COLO668 (cell line): Measurements from ENCODE around the gene BMX.

Experiments
- DNase-seq: peaks from one replicate; lab custom pipeline; 2025; ENCODE audit not compliant: unreplicated experiment; lab: John Stamatoyannopoulos, UW

Gene BMX

GRCh38 chrX:15505101-15505500 lies 4.5 kb downstream of the BMX start:
- DNase-seq = no peak

GRCh38 chrX:15507005-15507404 lies 6.4 kb downstream of the BMX start:
- no peak for DNase-seq

- DNase-seq = no peak
These were observed 9.2 kb downstream of the BMX start for GRCh38 chrX:15509845-15510244.

GRCh38 chrX:15511563-15511962 lies 11.0 kb downstream of the BMX start:
- DNase-seq = peak; percentile 7

- no peak for DNase-seq
These were observed 11.9 kb downstream of the BMX start for GRCh38 chrX:15512401-15512965.

- DNase-seq = no peak
These were observed 13.7 kb downstream of the BMX start for GRCh38 chrX:15514279-15514678.

- no peak for DNase-seq
These were observed 15.3 kb downstream of the BMX start for GRCh38 chrX:15515931-15516330.

- no peak for DNase-seq
These were observed 21.9 kb downstream of the BMX start for GRCh38 chrX:15522464-15522863.

- DNase-seq = no peak
These were observed 22.5 kb downstream of the BMX start for GRCh38 chrX:15523088-15523487.

- no peak for DNase-seq
These were observed 23.8 kb downstream of the BMX start for GRCh38 chrX:15524417-15524816.

GRCh38 chrX:15525664-15526416 lies 25.2 kb downstream of the BMX start:
- no peak for DNase-seq

GRCh38 chrX:15529165-15529564 lies 28.6 kb downstream of the BMX start:
- DNase-seq = no peak

- DNase-seq = no peak
These were observed 29.7 kb downstream of the BMX start for GRCh38 chrX:15530318-15530717.

- DNase-seq = no peak
These were observed 46.1 kb downstream of the BMX start for GRCh38 chrX:15546745-15547144.

- no peak for DNase-seq
These were observed 46.7 kb downstream of the BMX start for GRCh38 chrX:15547356-15547755.

GRCh38 chrX:15549189-15550012 lies 48.8 kb downstream of the BMX start:
- no peak for DNase-seq

- DNase-seq = no peak
These were observed 58.6 kb downstream of the BMX start for GRCh38 chrX:15559227-15559626.

- no peak for DNase-seq
These were observed 60.3 kb downstream of the BMX start for GRCh38 chrX:15560924-15561323.

- DNase-seq = no peak
These were observed 62.4 kb downstream of the BMX start for GRCh38 chrX:15563056-15563455.

- peak; percentile 56 for DNase-seq
These were observed 64.5 kb downstream of the BMX start for GRCh38 chrX:15564981-15565579.

GRCh38 chrX:15566244-15566643 lies 65.6 kb downstream of the BMX start:
- no peak for DNase-seq

- DNase-seq = no peak
These were observed 66.7 kb downstream of the BMX start for GRCh38 chrX:15567267-15567666.
